ENCODE measurements around the gene TOE1. TPM values are rescaled to one million over a fixed set of nuclear protein-coding genes. Genes with fewer than 3 reads are reported as not detected.

Gene TOE1
- polyA plus RNA-seq, 1 of the 3 experiments (the other 2 are of a cell fraction): 19.1 TPM

DNA sequence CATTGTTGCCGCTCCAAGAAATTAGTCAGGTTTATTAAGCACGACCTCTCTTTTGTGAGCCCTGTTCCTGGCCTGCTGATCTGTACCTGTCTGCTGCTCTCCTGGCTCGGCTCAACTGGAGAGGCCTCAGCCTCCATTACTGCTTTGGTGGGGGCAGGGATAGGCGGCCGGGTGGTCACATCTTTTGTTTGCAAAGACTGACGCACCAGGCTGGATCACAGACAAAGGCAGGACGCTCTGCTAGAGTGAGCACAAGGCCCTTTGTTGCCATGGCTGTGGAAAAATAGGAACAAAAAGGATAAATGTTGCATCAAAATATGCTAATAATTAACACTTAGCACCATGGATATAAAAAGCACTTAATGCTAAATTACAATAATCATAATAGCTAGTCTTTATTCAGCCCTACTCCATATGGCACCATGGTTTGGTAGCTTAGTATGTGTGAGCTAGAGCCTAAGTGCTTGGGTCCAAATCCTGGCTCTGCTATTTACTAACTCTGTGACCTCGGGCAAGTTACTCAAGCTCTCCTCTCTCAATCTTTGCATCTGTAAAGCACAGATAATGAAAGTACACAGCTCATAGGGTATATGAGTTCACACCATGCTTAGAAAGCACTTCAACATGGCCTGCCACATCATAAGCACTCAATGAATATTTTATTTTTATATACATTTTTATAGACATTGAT, 42.2 kb upstream of the TOE1 start:
- TF ChIP-seq FOSL2 (IDR thresholded peaks at IDR 0.05; ENCODE audit: borderline replicate concordance, low read depth) (no peak), SMC3 (IDR thresholded peaks at IDR 0.05; ENCODE audit: low read depth, low read length) (no peak), YY1 (IDR thresholded peaks at IDR 0.05; ENCODE audit: low read depth) (no peak), RAD21 (IDR thresholded peaks at IDR 0.05; ENCODE audit: low read length) (no peak), CHD2 (IDR thresholded peaks at IDR 0.05; ENCODE audit: low read length, partially characterized antibody) (no peak), POLR2AphosphoS5 (IDR thresholded peaks at IDR 0.05; ENCODE audit: low read depth, low read length) (no peak), SIN3A (IDR thresholded peaks at IDR 0.05; ENCODE audit: borderline replicate concordance, low read depth, low read length) (no peak), EP300 (IDR thresholded peaks at IDR 0.05; ENCODE audit: borderline replicate concordance in 1 of 2, low read depth in 1 of 2, low read length in 1 of 2) (no peak), FOXM1 (IDR thresholded peaks at IDR 0.05; ENCODE audit: low read depth) (no peak), GATA2 (CRISPR knock-in tag; IDR thresholded peaks at IDR 0.05) (no peak), ELF1 (IDR thresholded peaks at IDR 0.05) (no peak), NFIC (IDR thresholded peaks at IDR 0.05; ENCODE audit: borderline replicate concordance) (no peak), JUND (IDR thresholded peaks at IDR 0.05) (no peak)
- TF ChIP-seq, protein P1, sequence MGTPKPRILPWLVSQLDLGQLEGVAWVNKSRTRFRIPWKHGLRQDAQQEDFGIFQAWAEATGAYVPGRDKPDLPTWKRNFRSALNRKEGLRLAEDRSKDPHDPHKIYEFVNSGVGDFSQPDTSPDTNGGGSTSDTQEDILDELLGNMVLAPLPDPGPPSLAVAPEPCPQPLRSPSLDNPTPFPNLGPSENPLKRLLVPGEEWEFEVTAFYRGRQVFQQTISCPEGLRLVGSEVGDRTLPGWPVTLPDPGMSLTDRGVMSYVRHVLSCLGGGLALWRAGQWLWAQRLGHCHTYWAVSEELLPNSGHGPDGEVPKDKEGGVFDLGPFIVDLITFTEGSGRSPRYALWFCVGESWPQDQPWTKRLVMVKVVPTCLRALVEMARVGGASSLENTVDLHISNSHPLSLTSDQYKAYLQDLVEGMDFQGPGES (IDR thresholded peaks at IDR 0.05; ENCODE audit: low read depth, low read length): no peak
- TF ChIP-seq, protein P2, sequence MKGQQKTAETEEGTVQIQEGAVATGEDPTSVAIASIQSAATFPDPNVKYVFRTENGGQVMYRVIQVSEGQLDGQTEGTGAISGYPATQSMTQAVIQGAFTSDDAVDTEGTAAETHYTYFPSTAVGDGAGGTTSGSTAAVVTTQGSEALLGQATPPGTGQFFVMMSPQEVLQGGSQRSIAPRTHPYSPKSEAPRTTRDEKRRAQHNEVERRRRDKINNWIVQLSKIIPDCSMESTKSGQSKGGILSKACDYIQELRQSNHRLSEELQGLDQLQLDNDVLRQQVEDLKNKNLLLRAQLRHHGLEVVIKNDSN (IDR thresholded peaks at IDR 0.05; ENCODE audit: borderline replicate concordance, low read depth): no peak
- Histone ChIP-seq H3K27me3 (ENCODE audit: insufficient read depth) (no peaks in the 10 kb centered on the region), H4K20me1 (ENCODE audit: insufficient read depth) (no peaks in the 10 kb centered on the region), H3K9me2 (no peaks in the 10 kb centered on the region), H3K79me2 (ENCODE audit: insufficient read depth) (no peaks in the 10 kb centered on the region), H3F3A (replicated peaks; ENCODE audit: insufficient read depth) (peaks cover 10% of the 10 kb centered on the region), H2AFZ (ENCODE audit: low read depth) (no peak overlapping the region), H3K36me3 (replicated peaks in 1 of 2; ENCODE audit: control insufficient read depth in 1 of 2, insufficient read depth in 2 of 2, low read length in 1 of 2) (no peaks in the 10 kb centered on the region), H3K4me3 (ENCODE audit: low read depth in 2 of 2, low read length in 1 of 2) (no peak overlapping the region), H3K4me2 (no peak overlapping the region), H3K9ac (no peak overlapping the region), H3K9me3 (no peaks in the 10 kb centered on the region), H3K4me1 (ENCODE audit: control insufficient read depth in 1 of 2, insufficient read depth in 2 of 2, low read depth in 1 of 2, low read length in 1 of 2) (peaks cover 0 to 3% of the 10 kb centered on the region in 2 experiments; a peak in 1 of 4 replicates), H3K27ac (ENCODE audit: low read depth in 2 of 2, low read length in 1 of 2) (no peak overlapping the region)
- 61% methylated on average over 8 of the region's 8 CpGs for WGBS (ENCODE audit: low lambda C conversion rate)
- POLR2A ChIA-PET: no interaction called here
- CTCF ChIA-PET: interaction anchor here (1.7 to 14.7 kb wide), 2 partner anchors 282 to 462 kb away, joined by 7 to 470 read pairs; partner anchors contain the start of genes HECTD3 and UROD
- DNase-seq: no peak

DNA sequence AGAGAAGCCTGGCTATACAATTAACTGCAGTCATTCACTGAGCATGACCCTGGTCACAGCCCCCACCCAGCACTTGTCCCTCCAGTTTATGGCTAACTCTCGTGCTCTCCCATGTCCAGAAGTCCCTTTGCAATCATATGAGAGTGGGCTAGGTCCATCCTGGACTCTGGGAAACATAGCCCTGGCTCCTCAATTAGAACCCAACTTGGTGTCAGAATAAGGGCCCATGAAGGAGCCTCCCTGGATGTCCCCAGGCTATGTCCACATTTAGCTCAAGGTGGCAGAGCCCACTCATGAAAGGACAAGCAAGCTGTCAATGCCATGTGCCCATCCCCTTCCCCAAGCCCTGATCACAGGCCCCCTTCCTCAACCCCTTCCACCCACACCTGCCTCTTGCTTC, 40.7 kb upstream of the TOE1 start:
- 30% methylated on average over 1 of the region's 1 CpG for WGBS (ENCODE audit: low lambda C conversion rate)
- Histone ChIP-seq H3K4me3 (ENCODE audit: low read depth in 2 of 2, low read length in 1 of 2) (no peak overlapping the region), H3K27me3 (ENCODE audit: insufficient read depth) (no peaks in the 10 kb centered on the region), H3K9ac (no peak overlapping the region), H3K36me3 (replicated peaks in 1 of 2; ENCODE audit: control insufficient read depth in 1 of 2, insufficient read depth in 2 of 2, low read length in 1 of 2) (no peaks in the 10 kb centered on the region), H3K9me3 (no peaks in the 10 kb centered on the region), H4K20me1 (ENCODE audit: insufficient read depth) (no peaks in the 10 kb centered on the region), H3K79me2 (ENCODE audit: insufficient read depth) (no peaks in the 10 kb centered on the region), H3K4me1 (ENCODE audit: control insufficient read depth in 1 of 2, insufficient read depth in 2 of 2, low read depth in 1 of 2, low read length in 1 of 2) (peaks cover 0 to 6% of the 10 kb centered on the region in 2 experiments; a peak in 1 of 4 replicates), H3F3A (replicated peaks; ENCODE audit: insufficient read depth) (peaks cover 10% of the 10 kb centered on the region), H3K27ac (ENCODE audit: low read depth in 2 of 2, low read length in 1 of 2) (no peak overlapping the region), H2AFZ (ENCODE audit: low read depth) (no peak overlapping the region), H3K9me2 (no peaks in the 10 kb centered on the region), H3K4me2 (no peak overlapping the region)
- CTCF ChIA-PET: interaction anchor here (0.8 to 14.7 kb wide), 9 partner anchors 8 to 908 kb away, joined by 4 to 470 read pairs (median 7); partner anchors contain the start of genes HECTD3 and UROD
- DNase-seq: no peak
- POLR2A ChIA-PET: interaction anchor here (1.8 to 4.6 kb wide), 2 partner anchors 280 to 286 kb away, joined by 10 to 50 read pairs; partner anchors contain the start of genes HECTD3 and UROD
- TF ChIP-seq FOXM1 (IDR thresholded peaks at IDR 0.05; ENCODE audit: low read depth) (no peak), TCF12 (IDR thresholded peaks at IDR 0.05) (no peak), SIN3A (IDR thresholded peaks at IDR 0.05; ENCODE audit: borderline replicate concordance, low read depth, low read length) (no peak), EZH2phosphoT487 (IDR thresholded peaks at IDR 0.05; ENCODE audit: borderline replicate concordance, low read depth) (no peak), CHD2 (IDR thresholded peaks at IDR 0.05; ENCODE audit: low read length, partially characterized antibody) (no peak), GABPA (IDR thresholded peaks at IDR 0.05; ENCODE audit: low read depth) (no peak), RCOR1 (IDR thresholded peaks at IDR 0.05; ENCODE audit: low read length) (no peak), POLR2AphosphoS5 (IDR thresholded peaks at IDR 0.05; ENCODE audit: low read depth, low read length) (no peak), YY1 (IDR thresholded peaks at IDR 0.05; ENCODE audit: low read depth) (no peak), RFX5 (IDR thresholded peaks at IDR 0.05; ENCODE audit: low read length) (no peak), SMC3 (IDR thresholded peaks at IDR 0.05; ENCODE audit: low read depth, low read length) (no peak), RXRA (IDR thresholded peaks at IDR 0.05; ENCODE audit: borderline replicate concordance, low read depth) (no peak)
- TF ChIP-seq, protein P2 (IDR thresholded peaks at IDR 0.05; ENCODE audit: borderline replicate concordance, low read depth): no peak
- TF ChIP-seq, protein P3, sequence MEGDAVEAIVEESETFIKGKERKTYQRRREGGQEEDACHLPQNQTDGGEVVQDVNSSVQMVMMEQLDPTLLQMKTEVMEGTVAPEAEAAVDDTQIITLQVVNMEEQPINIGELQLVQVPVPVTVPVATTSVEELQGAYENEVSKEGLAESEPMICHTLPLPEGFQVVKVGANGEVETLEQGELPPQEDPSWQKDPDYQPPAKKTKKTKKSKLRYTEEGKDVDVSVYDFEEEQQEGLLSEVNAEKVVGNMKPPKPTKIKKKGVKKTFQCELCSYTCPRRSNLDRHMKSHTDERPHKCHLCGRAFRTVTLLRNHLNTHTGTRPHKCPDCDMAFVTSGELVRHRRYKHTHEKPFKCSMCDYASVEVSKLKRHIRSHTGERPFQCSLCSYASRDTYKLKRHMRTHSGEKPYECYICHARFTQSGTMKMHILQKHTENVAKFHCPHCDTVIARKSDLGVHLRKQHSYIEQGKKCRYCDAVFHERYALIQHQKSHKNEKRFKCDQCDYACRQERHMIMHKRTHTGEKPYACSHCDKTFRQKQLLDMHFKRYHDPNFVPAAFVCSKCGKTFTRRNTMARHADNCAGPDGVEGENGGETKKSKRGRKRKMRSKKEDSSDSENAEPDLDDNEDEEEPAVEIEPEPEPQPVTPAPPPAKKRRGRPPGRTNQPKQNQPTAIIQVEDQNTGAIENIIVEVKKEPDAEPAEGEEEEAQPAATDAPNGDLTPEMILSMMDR (IDR thresholded peaks at IDR 0.05): no peak
- TF ChIP-seq, protein P4, sequence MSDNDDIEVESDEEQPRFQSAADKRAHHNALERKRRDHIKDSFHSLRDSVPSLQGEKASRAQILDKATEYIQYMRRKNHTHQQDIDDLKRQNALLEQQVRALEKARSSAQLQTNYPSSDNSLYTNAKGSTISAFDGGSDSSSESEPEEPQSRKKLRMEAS (IDR thresholded peaks at IDR 0.05; ENCODE audit: low read depth): no peak

Measured in SK-N-SH (cell line).